Breast epithelium (tissue), 4 donors: ENCODE results near the gene ANO3. TPM values are rescaled to one million over a fixed set of nuclear protein-coding genes. Genes with fewer than 3 reads are reported as not detected.

Source experiments
- DNase-seq, 2 donors: peaks; one replicate each; pipeline ENCODE4 v3.0.0-alpha.2; 2019; ENCODE audit warnings: low spot score in 2 of 2
- H3K27ac ChIP-seq, 2 donors: fragments of 200-600 bp; sonication (generic) in 1 of 2; one replicate each; pipeline ENCODE4 v1.5.1; 2016 to 2019; ENCODE audit warnings: mild to moderate bottlenecking in 1 of 2
- H3K27me3 ChIP-seq, 2 donors: fragments of 200-600 bp; sonication (generic) in 1 of 2; one replicate each; pipeline versions ENCODE4 v1.5.1 to v1.6.0; 2017 to 2019; ENCODE audit warnings: control low read depth in 1 of 2, mild to moderate bottlenecking in 1 of 2
- H3K36me3 ChIP-seq: fragments of 200-600 bp; one replicate; pipeline ENCODE4 v1.5.1; 2019
- H3K4me1 ChIP-seq, 2 donors: fragments of 200-600 bp; sonication (generic); one replicate each; pipeline ENCODE4 v1.5.1; 2016 to 2019; ENCODE audit warnings: control low read depth in 1 of 2
- H3K4me3 ChIP-seq, 3 donors: fragments of 200-600 bp; sonication (generic); 1 replicate in 2 of 3; 2 replicates in 1 of 3; pipeline ENCODE4 v1.5.1; 2016 to 2019; ENCODE audit warnings: mild to moderate bottlenecking in 3 of 3, moderate library complexity in 2 of 3
- H3K9me3 ChIP-seq, 2 donors: fragments of 200-600 bp; sonication (generic) in 1 of 2; one replicate each; pipeline ENCODE4 v1.5.1; 2016 to 2019; ENCODE audit warnings: control low read depth in 1 of 2
- POLR2A ChIP-seq: fragments of 450-650 bp; IDR thresholded peaks from one replicate; pipeline ENCODE4 v1.6.1; 2016; ENCODE audit warnings: antibody characterized with exemption, mild to moderate bottlenecking, moderate library complexity
- POLR2AphosphoS5 ChIP-seq, 3 donors: sonication (generic); formaldehyde crosslinking; IDR thresholded peaks; one replicate each; pipeline ENCODE4 v1.6.1; 2017; ENCODE audit warnings: antibody characterized with exemption in 3 of 3
- intact Hi-C: fragments of 100-400 bp; cut with DNase I; formaldehyde crosslinking; loops from one replicate; pipeline ENCODE4 v1.15.1; 2023; ENCODE audit warnings: low total_unique reads
- total RNA-seq, 3 donors: library from RNA; depleted of rRNA; stranded (reverse); fragments of >200 nt; gene quantifications; one replicate each; pipeline ENCODE4 v1.1.0, GENCODE V29; 2016
- TF ChIP-seq, protein P1 (sequence below), 3 donors: fragments of 450-650 bp; IDR thresholded peaks; one replicate each; pipeline ENCODE4 v1.5.1; 2016 to 2017; ENCODE audit warnings: antibody characterized with exemption in 3 of 3, mild to moderate bottlenecking in 3 of 3, moderate library complexity in 3 of 3

Gene ANO3
- total RNA-seq, 3 donors from 2014 or later, result 0.29 to 9.0 (median 0.66) TPM

DNA sequence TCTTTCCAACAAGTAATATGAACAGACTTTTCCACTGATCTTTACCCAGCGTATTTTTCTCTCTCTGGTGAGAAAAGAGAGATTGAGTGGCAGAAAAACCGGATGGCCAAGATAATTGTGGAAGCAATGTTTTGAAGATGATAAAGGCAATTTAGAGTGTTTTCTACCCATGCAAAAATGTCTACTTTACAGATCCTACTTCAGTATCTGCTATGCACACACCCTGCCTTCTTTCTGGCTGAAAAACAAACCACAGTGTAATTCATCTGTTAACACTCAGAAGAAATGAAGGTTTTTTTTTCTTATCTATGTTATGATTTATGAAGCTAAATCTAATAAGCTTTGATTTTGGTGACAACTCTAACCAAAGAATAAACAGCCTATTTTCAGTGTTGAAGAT, 333.1 kb downstream of the ANO3 start:
- DNase-seq, result no peak
- Histone ChIP-seq H3K27me3 (no peaks in the 10 kb centered on the region), H3K36me3 (no peaks in the 10 kb centered on the region), H3K4me1 (no peaks in the 10 kb centered on the region), H3K27ac (no peak overlapping the region), H3K4me3 (no peak overlapping the region), H3K9me3 (no peaks in the 10 kb centered on the region)
- no peak for TF ChIP-seq POLR2AphosphoS5 (IDR thresholded peaks at IDR 0.05)
- no peak for TF ChIP-seq POLR2A
- TF ChIP-seq, protein P1, sequence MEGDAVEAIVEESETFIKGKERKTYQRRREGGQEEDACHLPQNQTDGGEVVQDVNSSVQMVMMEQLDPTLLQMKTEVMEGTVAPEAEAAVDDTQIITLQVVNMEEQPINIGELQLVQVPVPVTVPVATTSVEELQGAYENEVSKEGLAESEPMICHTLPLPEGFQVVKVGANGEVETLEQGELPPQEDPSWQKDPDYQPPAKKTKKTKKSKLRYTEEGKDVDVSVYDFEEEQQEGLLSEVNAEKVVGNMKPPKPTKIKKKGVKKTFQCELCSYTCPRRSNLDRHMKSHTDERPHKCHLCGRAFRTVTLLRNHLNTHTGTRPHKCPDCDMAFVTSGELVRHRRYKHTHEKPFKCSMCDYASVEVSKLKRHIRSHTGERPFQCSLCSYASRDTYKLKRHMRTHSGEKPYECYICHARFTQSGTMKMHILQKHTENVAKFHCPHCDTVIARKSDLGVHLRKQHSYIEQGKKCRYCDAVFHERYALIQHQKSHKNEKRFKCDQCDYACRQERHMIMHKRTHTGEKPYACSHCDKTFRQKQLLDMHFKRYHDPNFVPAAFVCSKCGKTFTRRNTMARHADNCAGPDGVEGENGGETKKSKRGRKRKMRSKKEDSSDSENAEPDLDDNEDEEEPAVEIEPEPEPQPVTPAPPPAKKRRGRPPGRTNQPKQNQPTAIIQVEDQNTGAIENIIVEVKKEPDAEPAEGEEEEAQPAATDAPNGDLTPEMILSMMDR (IDR thresholded peaks at IDR 0.05), result no peak
- intact Hi-C loops, result no loop called here

GRCh38 chr11:26665946-26666345, 334.0 kb downstream of the ANO3 start:
- no peaks in the 10 kb centered on the region for H3K4me1 ChIP-seq
- H3K9me3 ChIP-seq, result no peaks in the 10 kb centered on the region
- no peak overlapping the region for H3K27ac ChIP-seq
- no peak for TF ChIP-seq POLR2A
- no peak for TF ChIP-seq POLR2AphosphoS5 (IDR thresholded peaks at IDR 0.05)
- TF ChIP-seq, protein P1 (IDR thresholded peaks at IDR 0.05), result no peak
- H3K36me3 ChIP-seq, result no peaks in the 10 kb centered on the region
- H3K27me3 ChIP-seq, result no peaks in the 10 kb centered on the region
- no peak for DNase-seq
- no peak overlapping the region for H3K4me3 ChIP-seq
- intact Hi-C loops, result no loop called here

DNA sequence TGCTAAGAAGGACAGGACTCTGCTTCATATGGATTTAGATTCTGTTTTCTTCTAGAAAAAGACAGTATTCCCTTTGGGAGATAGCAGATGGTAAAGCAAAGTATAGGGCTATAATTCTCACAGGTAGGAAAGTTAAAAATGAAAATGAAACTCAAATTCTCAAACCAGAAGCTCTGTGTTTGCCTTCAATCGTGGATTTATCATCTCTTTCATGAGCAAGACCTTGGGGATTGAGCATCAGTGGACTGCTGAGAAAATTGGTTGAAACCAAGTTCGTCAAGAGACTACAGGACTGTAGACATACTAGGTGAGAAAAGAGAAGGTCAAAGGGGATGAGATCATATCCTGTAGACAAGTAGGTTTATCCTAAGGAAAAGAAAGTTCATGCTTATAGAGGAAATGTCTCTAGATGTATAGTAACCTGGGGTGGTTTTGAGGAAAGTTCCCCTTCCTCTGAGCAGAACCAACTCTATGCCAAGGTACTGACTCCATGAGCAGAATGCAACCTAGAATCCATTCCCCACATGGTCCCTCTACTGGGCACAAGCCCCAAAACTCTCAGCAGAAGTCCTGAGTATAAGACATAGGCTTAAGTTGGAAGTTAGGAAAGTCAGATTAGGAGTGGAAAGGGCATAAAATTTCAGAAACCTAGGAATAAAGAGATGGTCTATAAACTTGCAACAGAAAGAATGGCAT, 343.5 kb downstream of the ANO3 start:
- no peaks in the 10 kb centered on the region for H3K4me1 ChIP-seq
- intact Hi-C loops, result loop anchor here (5.0 kb wide), 1 partner anchor 587 kb away; no protein-coding TSS in a partner anchor
- H3K27ac ChIP-seq, result no peak overlapping the region
- no peaks in the 10 kb centered on the region for H3K9me3 ChIP-seq
- no peak overlapping the region for H3K4me3 ChIP-seq
- H3K27me3 ChIP-seq, result no peaks in the 10 kb centered on the region
- TF ChIP-seq POLR2A, result no peak
- TF ChIP-seq, protein P1 (IDR thresholded peaks at IDR 0.05), result no peak
- no peak for TF ChIP-seq POLR2AphosphoS5 (IDR thresholded peaks at IDR 0.05)
- DNase-seq, result no peak
- no peaks in the 10 kb centered on the region for H3K36me3 ChIP-seq

GRCh38 chr11:26676641-26677040, 344.7 kb downstream of the ANO3 start:
- intact Hi-C loops, result loop anchor here (5.0 kb wide), 1 partner anchor 586 kb away; no protein-coding TSS in a partner anchor
- no peak for DNase-seq
- Histone ChIP-seq H3K9me3 (no peaks in the 10 kb centered on the region), H3K4me1 (no peaks in the 10 kb centered on the region), H3K27me3 (no peaks in the 10 kb centered on the region), H3K36me3 (no peaks in the 10 kb centered on the region), H3K4me3 (no peak overlapping the region), H3K27ac (peak overlapping the region in 1 of 2 donors; percentile 11)
- TF ChIP-seq, protein P1 (IDR thresholded peaks at IDR 0.05), result no peak
- TF ChIP-seq POLR2AphosphoS5 (IDR thresholded peaks at IDR 0.05), result no peak
- TF ChIP-seq POLR2A, result no peak

- DNase-seq, result no peak
- Histone ChIP-seq H3K4me3 (no peak overlapping the region), H3K27me3 (no peaks in the 10 kb centered on the region), H3K4me1 (no peaks in the 10 kb centered on the region), H3K36me3 (no peaks in the 10 kb centered on the region), H3K9me3 (no peaks in the 10 kb centered on the region), H3K27ac (no peak overlapping the region)
- no peak for TF ChIP-seq POLR2AphosphoS5 (IDR thresholded peaks at IDR 0.05)
- TF ChIP-seq, protein P1 (IDR thresholded peaks at IDR 0.05), result no peak
- TF ChIP-seq POLR2A, result no peak
- intact Hi-C loops, result loop anchor here (5.0 kb wide), 1 partner anchor 585 kb away; no protein-coding TSS in a partner anchor
Observed at GRCh38 chr11:26677566-26677965, 345.6 kb downstream of the ANO3 start.
